Panc1 (cell line): Measurements from ENCODE around the gene LRMDA.

Source experiments
- POLR2AphosphoS5 ChIP-seq: IDR thresholded peaks from 2 replicates; pipeline ENCODE4 v1.6.1; 2012; ENCODE audit warnings: mild to moderate bottlenecking, low read depth, low read length, moderate library complexity
- TF ChIP-seq, protein P1 (sequence below): fragments of 450-650 bp; IDR thresholded peaks from 2 replicates; pipeline ENCODE4 v1.5.1; 2017; ENCODE audit warnings: mild to moderate bottlenecking

GRCh38 chr10:75950997-75951589 is 519.7 kb downstream of the LRMDA start:
- TF ChIP-seq, protein P1, sequence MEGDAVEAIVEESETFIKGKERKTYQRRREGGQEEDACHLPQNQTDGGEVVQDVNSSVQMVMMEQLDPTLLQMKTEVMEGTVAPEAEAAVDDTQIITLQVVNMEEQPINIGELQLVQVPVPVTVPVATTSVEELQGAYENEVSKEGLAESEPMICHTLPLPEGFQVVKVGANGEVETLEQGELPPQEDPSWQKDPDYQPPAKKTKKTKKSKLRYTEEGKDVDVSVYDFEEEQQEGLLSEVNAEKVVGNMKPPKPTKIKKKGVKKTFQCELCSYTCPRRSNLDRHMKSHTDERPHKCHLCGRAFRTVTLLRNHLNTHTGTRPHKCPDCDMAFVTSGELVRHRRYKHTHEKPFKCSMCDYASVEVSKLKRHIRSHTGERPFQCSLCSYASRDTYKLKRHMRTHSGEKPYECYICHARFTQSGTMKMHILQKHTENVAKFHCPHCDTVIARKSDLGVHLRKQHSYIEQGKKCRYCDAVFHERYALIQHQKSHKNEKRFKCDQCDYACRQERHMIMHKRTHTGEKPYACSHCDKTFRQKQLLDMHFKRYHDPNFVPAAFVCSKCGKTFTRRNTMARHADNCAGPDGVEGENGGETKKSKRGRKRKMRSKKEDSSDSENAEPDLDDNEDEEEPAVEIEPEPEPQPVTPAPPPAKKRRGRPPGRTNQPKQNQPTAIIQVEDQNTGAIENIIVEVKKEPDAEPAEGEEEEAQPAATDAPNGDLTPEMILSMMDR, result no peak
- no peak for TF ChIP-seq POLR2AphosphoS5
